HG03460 (cell line): ENCODE measurements around the gene ESPNL.

ENCODE experiments used
- ATAC-seq: cut with Tn5 transposase; IDR thresholded peaks from one replicate; pipeline ENCODE4 v1.9.1; 2021; ENCODE audit not compliant: unreplicated experiment

The ESPNL gene

DNA sequence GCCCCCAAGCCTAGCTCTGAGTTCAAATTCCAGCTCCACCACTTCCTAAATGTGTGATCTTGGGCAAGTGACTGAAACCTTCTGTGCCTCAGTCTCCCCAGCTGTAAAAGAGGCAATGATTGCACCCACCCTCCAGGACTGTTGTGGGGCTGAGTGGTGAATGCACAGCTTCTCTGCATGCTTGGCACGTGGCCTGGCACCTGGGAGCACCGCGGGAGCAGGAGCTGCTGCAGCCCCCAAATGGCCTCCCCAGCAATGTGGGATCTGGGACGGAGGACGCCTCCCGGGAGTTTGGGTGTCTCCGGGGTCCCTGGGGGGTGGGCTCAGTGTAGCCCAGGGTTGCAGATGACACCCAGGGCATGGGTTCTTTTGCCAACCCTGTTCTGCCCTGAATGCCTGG lies 39.9 kb downstream of the ESPNL start:
- no peak for ATAC-seq

- ATAC-seq: no peak
Observed at GRCh38 chr2:238140721-238141540, 40.8 kb downstream of the ESPNL start.

DNA sequence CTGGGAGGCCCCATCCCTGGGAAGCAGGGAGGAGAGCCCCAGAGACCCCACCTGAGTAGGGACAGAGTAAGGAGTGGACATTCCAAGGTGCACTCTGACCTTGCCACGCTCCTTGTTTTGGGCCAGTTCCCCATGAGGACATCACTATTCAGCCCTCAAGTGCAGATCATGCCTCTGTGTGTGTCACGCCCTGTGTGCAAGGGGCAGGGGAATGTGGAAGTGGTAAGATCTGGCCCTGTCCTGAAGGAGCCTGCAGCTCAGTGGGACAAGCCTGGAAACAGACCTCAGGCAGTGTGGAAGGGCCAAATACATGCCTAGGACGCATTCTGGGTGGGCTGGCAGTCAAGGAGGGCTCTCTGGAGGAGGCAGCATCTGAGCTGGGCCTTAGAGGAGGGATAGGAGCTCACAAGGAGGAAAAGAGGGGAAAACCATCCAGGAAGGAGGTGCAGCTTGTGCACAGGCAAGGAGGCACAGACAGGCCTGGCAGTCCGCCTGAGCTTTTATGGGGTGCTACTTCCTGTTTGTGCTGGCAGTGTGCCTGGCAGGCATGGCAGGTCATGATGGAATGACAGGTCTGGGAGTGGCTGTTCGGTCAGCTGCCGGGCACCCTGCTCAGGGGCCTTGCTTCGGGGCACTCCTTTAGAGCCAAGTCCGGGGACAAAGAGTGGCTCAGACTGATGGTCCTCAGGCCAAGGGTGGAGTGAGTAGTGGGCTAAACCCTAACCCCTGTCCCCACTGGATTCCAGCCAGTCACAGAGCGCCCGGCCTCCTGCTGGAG lies 41.6 kb downstream of the ESPNL start:
- ATAC-seq: no peak

DNA sequence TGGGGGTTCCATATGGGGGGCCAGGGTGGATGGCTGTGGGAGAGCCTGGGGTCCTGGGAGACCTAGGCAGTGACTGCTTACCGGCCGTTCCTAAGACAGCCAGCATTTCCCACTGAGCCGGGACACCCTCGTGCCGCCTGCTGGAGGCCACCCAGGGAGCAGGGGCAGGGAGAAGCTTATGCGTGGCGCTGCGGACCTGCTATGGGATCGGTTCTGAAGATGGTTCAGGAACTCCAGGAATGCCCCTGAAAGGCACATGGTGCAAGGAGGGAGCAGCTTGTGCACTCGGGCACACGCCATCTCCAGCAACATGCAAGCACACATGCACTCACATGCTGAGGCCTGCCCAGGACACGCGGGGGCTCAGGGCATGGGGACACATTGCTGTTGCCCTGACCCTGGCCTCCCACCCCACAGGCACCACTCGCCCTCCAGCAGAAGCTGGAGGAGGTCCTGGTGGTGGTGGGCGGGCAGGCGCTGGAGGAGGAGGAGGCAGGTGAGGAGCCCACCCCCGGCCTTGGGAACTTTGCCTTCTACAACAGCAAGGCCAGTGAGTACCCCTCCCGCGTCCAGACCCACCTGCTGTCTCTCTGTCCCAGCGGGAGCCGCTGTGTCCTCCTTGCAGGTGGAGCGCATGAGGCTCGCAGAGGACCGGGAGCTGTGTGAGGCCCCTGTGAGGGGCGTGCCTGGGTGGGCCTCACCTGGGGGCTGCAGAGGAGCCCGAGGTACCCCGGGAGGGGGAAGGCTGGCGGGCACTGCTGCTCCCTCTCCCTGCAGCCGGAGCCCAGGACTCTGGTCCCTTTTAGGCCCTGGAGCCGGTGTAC lies 42.5 kb downstream of the ESPNL start:
- ATAC-seq: no peak

DNA sequence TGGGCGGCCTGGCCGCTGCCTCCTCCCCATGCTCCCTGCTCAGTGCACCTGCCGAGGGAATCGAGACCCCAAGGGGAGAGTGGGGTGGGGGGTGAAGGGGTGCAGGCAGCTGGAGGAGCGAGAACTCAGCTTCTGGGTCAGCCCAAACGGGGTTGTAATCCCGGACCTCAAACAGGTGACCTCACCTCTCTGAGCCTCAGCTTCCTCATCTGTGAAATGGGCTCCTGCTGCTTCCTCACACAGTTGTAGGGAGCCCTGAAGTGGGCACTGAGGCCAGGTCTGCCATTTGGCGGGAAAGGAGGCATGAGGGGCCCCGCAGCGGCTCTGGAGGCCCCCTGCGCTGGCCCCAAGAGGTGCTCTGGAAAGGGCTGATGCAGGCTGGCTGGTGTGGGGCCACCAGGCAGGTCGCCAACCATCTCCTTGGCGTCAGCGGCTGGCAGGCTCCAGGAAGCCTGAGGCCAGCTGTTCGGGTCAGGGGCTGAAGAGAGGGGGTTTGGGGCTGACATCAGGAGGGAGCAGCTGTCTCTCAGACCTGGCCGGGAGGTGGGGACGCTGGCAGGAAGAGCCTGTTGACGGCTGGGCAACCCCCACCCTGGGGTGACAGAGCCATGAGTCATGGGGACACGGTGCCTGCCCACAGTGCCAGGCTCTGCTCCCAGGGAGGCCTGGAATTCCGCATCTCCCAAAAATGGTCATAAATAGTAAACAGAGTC lies 43.3 kb downstream of the ESPNL start:
- ATAC-seq: no peak

DNA sequence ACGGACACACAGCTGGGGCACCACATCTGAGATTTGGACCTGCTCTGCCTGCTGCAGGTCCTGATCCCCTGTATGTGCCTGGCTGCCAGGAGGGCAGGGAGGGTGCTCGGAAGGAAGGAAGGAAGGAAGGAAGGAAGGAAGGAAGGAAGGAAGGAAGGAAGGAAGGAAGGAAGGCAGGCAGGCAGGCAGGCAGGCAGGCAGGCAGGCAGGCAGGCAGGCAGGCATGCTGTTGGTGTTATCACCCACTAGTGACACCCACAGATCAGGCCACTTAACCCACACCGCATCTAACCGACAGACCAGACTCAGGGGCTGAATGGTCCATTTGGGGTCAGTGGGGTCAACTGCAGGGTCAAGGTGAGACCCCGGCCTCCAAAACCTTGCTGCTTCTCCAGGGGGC lies 44.1 kb downstream of the ESPNL start:
- ATAC-seq: no peak

- no peak for ATAC-seq
Observed at GRCh38 chr2:238145046-238145445, 44.9 kb downstream of the ESPNL start.

GRCh38 chr2:238145851-238146250 lies 45.7 kb downstream of the ESPNL start:
- ATAC-seq: no peak

- ATAC-seq: no peak
Observed at GRCh38 chr2:238146884-238147544, 46.9 kb downstream of the ESPNL start.

DNA sequence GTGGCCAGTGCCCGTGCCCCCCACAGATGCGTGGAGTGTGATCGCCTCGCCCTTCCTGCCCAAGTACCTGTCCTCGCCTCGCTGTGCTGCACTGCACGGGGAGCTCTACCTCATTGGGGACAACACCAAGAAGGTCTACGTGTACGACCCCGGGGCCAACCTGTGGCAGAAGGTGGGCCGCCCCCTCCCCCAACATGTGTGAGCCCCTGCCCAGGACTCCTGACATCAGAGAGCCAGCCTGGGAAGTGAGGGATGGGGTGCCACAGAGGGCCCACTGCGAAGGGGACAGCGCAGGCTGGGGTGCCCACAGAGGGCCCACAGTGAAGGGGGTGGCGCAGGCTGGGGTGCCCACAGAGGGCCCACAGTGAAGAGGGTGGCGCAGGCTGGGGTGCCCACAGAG lies 48.8 kb downstream of the ESPNL start:
- no peak for ATAC-seq

- no peak for ATAC-seq
Observed at GRCh38 chr2:238149841-238150572, 49.9 kb downstream of the ESPNL start.

DNA sequence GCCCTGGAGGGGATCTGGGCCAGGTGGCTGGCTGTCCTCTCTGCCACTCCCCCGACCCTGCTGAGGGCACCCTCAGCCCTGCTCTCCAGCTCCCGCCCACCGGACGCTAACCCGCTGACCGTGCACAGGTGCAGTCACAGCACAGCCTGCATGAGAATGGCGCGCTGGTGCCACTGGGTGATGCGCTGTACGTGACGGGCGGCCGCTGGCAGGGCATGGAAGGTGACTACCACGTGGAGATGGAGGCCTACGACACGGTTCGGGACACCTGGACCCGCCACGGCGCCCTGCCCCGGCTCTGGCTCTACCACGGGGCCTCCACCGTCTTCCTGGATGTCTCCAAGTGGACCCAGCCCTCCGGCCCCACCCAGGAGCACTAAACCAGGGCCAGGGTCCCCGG lies 50.5 kb downstream of the ESPNL start:
- ATAC-seq: no peak

DNA sequence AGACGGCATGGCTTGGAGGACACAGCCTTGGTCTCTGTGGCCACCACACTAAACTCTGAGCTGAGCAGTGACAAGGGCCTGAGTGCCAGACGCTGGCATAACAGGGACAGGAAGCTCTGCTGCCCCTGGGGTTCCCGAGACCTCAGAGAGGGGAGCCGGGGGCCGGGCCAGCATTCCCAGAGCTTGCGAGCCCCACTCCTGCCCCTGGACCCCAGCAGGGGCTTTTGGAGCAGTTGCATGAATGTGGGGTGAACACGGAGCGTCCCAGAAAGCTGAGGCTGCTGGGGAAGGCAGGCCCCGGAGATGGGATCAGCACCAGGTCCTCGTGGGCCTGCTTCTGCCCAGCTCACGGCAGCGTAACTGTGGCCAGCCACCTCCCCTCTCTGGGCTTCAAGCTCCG lies 51.1 kb downstream of the ESPNL start:
- ATAC-seq: no peak

DNA sequence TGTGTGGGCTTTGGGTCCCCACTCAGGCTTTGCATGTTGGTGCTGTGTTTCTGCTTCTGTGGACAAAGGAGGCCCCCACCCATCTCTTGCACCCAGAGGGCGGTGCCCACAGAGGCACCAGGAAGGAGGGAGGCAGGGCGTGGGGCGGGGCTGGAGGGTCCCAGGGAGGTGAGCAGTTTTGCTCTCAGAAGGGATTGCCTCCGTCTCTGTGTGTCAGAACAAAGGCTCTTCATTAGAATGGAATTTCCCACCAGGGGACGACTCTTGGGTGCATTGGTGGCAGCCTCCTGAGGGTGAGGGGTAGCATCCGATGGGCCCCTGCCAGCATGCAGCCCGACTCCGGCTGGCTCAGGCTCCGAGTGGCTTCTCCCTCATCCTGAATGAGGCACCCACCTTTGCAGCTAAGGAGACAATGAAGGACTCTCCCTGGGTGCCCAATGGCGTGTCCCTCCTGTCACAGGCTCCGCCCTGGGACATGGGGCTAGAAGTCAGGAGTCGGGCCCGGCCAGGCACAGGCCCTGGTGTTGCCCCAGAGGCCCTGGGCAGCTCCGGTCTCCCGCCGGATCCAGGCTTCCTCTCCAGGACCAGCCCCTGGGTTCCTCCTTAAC lies 51.6 kb downstream of the ESPNL start:
- no peak for ATAC-seq

DNA sequence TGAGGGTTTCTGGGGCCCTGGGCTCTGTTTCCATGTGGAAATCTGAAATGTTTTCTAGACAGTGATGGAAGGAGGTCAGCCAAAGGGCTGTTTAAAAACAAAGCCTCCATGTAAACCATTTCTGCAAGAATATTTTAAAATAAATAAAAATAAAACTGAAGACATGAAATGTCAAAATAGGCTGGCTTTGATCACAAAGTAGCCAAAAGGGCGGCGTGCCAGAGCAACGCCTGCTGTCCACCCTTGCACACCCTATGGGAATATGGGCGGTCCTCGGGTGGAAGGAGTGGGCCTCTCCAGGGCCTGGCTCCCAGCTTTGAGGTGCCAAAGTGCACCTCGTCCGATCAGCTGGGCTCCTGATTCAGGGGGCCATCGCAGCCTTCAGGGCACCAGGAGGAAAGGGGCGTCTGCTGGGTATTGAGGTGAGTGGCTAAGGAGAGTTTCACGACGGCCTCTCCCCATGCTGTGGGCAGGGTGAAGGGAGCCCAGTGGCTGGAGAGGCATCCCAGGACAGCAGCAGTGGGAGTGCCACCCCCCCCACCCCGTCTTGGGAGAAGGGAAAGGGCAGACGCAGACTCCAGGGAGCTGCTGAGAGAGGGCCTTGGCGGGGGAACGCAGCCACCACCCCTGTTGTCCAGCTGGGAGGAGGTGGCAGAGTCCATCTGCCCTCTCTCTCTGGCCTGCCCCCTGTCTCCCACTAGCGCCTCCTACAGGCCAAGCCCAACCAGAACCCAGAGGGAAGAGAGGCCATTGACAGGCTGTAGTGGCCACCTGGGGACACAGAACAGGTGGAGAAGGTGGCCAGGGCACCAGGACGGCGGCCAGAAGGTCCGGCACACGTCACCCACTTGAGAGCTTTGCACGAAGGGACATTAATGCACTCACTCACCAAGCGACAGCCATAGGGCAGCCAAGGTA lies 52.9 kb downstream of the ESPNL start:
- no peak for ATAC-seq

GRCh38 chr2:238154570-238154969 lies 54.4 kb downstream of the ESPNL start:
- no peak for ATAC-seq

GRCh38 chr2:238155051-238155760 lies 55.1 kb downstream of the ESPNL start:
- no peak for ATAC-seq
